RWPE2 (cell line): ENCODE data around the gene KMT2C.

Experiments
- ATAC-seq: fragments of 200-7000 bp; cut with Tn5 transposase; 3 replicates; pipeline ENCODE4 v1.9.1; 2021; ENCODE audit warnings: low read depth
- DNase-seq: peaks from one replicate; pipeline ENCODE4 v3.0.0-alpha.2; 2020; ENCODE audit warnings: low spot score
- H3K27ac ChIP-seq: fragments of 450-650 bp; 2 replicates; pipeline ENCODE4 v1.5.1; 2017; ENCODE audit warnings: mild to moderate bottlenecking; ENCODE audit not compliant: poor library complexity, severe bottlenecking
- H3K27me3 ChIP-seq: fragments of 250-450 bp; sonication (Bioruptor Pico); 2 replicates; pipeline ENCODE4 v1.5.1; 2021; ENCODE audit warnings: mild to moderate bottlenecking, moderate library complexity; ENCODE audit not compliant: insufficient read depth, poor library complexity, severe bottlenecking
- H3K36me3 ChIP-seq: fragments of 250-450 bp; sonication (Bioruptor Pico); 2 replicates; pipeline ENCODE4 v1.5.1; 2020; ENCODE audit warnings: low read depth, mild to moderate bottlenecking, moderate library complexity
- H3K4me1 ChIP-seq: fragments of 250-450 bp; sonication (Bioruptor Pico); 2 replicates; pipeline ENCODE4 v1.5.1; 2021; ENCODE audit warnings: mild to moderate bottlenecking, moderate library complexity; ENCODE audit not compliant: insufficient read depth, poor library complexity, severe bottlenecking
- H3K4me3 ChIP-seq: fragments of 250-450 bp; sonication (Bioruptor Pico); 2 replicates; pipeline ENCODE4 v1.5.1; 2021; ENCODE audit warnings: mild to moderate bottlenecking, moderate library complexity; ENCODE audit not compliant: severe bottlenecking
- H3K9me3 ChIP-seq: fragments of 250-450 bp; sonication (Bioruptor Pico); 2 replicates; pipeline ENCODE4 v1.5.1; 2021; ENCODE audit warnings: mild to moderate bottlenecking, moderate library complexity; ENCODE audit not compliant: severe bottlenecking
- CTCF ChIP-seq: fragments of 450-650 bp; IDR thresholded peaks from one replicate; pipeline ENCODE4 v1.5.1; 2017; ENCODE audit warnings: mild to moderate bottlenecking, moderate library complexity; ENCODE audit not compliant: poor library complexity, severe bottlenecking

Gene KMT2C

DNA sequence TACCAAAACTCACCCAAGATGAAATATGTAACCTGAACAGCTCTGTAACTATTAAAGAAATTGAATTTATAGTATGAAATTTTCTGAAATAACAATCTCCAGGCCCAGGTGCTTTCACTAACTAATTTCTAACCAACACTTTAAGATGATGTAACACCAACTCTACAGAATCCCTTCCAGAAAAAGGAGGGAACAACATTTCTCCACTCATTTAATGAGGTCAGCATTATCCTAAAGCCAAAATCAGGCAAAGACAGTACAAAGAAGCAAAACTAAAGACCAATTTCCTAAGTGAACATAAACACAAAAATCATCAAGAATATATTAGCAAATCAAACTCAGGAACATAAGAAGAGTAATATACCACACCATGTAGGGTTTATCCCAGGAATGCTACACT lies 65.5 kb downstream of the KMT2C start:
- no peaks in the 10 kb centered on the region for H3K4me1 ChIP-seq
- ATAC-seq (no peak), DNase-seq (no peak)
- H3K27me3 ChIP-seq = no peaks in the 10 kb centered on the region
- no peaks in the 10 kb centered on the region for H3K36me3 ChIP-seq
- no peak overlapping the region for H3K4me3 ChIP-seq
- no peaks in the 10 kb centered on the region for H3K9me3 ChIP-seq
- no peak for TF ChIP-seq CTCF
- no peak overlapping the region for H3K27ac ChIP-seq

DNA sequence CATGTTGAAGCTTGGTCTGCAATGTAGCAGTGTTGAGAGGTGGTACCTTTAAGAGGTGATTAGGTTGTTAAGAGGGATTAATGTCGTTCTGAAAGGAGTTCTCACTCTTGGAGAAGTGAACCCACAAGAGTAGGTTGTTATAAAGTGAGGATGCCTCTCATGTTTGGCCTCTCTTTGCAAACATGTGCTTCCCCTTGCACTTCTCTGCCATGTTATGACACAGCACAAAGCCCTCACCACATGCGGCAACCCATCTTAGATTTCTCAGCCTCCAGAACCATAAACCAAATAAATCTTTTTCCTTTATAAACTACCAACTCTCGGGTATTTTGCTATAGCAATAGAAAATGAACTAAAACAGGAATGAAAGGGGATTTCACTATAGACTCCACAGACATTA lies 66.3 kb downstream of the KMT2C start:
- Histone ChIP-seq H3K36me3 (no peaks in the 10 kb centered on the region), H3K27ac (no peak overlapping the region), H3K27me3 (no peaks in the 10 kb centered on the region), H3K4me3 (no peak overlapping the region), H3K4me1 (no peaks in the 10 kb centered on the region), H3K9me3 (no peaks in the 10 kb centered on the region)
- TF ChIP-seq CTCF = no peak
- no peak for ATAC-seq
- no peak for DNase-seq

DNA sequence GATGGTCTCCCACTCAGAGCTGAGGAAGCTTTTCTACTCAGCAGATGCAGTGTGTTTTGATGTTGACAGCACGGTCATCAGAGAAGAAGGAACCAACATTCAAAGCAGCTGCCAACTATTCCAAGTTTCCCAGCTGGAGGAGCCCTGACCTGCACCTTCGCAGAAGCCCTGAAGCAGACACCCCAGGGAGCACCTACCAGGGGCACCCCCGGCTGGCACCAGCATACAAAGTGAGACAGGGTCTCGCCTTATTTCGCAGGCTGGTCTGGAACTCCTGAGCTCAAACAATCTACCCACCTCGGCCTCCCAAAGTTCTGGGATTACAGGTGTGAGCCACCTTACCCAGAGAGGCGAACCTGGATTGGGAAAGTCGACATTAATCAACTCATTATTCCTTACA lies 68.6 kb downstream of the KMT2C start:
- Histone ChIP-seq H3K9me3 (no peaks in the 10 kb centered on the region), H3K4me3 (no peak overlapping the region), H3K27ac (no peak overlapping the region), H3K27me3 (no peaks in the 10 kb centered on the region), H3K36me3 (no peaks in the 10 kb centered on the region), H3K4me1 (no peaks in the 10 kb centered on the region)
- TF ChIP-seq CTCF = no peak
- ATAC-seq (no peak), DNase-seq (no peak)

DNA sequence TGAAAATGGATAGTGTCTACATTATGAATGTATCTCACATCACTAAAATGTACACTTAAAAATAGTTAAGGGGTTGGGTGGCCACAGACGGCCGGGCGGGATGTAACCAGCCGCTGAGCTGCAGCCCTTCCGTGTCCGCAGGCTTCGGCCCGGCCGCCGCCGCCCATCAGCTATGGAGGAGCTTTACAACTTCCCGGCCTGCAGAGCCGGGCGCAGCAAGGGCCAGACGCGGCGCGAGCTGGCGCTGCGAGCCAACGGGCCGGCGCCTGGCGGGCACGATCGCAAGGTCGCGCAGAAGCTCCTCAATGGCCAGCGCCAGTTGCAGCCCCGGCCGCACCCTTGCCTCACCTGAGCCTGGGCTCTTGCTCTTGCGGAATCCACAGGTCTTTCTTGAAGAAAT lies 69.1 kb downstream of the KMT2C start:
- Histone ChIP-seq H3K27ac (no peak overlapping the region), H3K9me3 (no peaks in the 10 kb centered on the region), H3K36me3 (no peaks in the 10 kb centered on the region), H3K4me3 (no peak overlapping the region), H3K4me1 (no peaks in the 10 kb centered on the region), H3K27me3 (no peaks in the 10 kb centered on the region)
- DNase-seq (no peak), ATAC-seq (no peak)
- TF ChIP-seq CTCF = no peak

DNA sequence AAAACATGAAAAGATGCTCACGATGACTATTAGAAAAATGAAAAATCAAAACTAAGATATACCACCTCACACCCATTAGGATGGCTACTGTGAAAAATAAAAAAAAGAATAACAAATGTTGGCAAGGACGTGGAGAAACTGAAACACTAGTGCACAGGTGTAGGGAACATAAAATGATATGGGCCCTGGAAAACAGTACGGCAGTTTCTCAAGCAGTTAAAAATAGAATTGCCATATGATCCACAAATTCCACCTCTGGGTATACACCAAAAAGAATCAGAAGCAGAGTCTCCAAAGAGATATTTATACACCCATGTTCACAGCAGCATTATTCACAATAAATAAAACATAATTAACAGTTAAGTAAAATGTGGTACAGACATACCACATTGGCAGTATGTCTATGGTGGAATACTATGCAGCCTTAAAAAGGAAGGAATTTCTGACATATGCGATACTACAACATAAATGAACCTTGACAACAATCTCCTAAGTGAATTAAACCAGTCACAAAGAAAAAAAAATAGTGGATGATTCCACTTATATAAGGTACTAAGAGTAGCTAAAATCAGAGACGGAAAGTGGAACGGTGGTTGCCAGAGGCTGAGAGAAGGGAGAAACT lies 69.7 kb downstream of the KMT2C start:
- H3K27ac ChIP-seq = no peak overlapping the region
- no peak for DNase-seq
- no peak overlapping the region for H3K4me3 ChIP-seq
- H3K36me3 ChIP-seq = no peaks in the 10 kb centered on the region
- no peak for TF ChIP-seq CTCF
- H3K4me1 ChIP-seq = no peaks in the 10 kb centered on the region
- ATAC-seq = no peak
- no peaks in the 10 kb centered on the region for H3K27me3 ChIP-seq
- H3K9me3 ChIP-seq = no peaks in the 10 kb centered on the region
